IPS DF 4.7 (cell line): Measurements from ENCODE around the gene MYO1B.

Experiments used
- DNase-seq: peaks from one replicate; pipeline ENCODE4 v3.0.0-alpha.2; 2013; ENCODE audit warnings: low spot score; ENCODE audit errors: extremely low read depth

The MYO1B gene

DNA sequence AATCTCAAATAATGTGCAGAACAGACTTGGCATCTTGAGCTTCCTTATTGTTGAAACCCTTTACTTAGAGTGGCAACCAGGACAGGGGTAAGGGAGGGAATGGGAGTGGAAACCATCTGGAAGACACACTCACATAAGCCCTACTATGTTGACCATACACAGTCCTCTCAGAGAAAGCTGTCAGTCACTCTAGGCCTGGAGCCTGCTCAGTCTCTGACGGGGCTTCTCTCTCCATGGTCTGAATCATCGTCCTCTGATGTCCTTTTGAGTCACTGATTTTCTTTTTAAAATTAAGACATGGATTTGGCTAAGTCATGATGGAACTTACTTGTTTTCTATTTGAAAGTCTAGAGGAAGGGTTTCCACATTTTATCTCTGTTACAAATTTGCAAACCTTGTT lies 74.0 kb downstream of the MYO1B start:
- DNase-seq = no peak

DNA sequence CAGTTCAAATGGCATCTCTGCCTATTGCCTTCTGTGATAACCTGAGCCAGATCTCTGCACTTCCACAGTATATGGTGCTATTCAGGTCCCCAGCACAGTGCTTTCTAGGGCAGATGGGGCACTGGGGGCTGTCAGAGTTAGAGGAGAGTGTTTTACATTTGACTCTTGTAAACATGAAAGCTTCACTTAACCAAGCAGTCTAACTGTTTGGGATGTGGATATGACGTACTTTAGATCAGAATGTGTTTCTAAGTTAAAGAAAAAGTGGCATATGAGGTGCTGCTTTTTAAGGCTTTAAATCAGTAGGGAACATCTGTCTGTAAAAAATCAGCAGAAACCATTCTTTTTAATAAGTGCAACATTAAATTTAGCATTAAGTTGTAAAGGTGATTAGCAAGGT lies 75.7 kb downstream of the MYO1B start:
- no peak for DNase-seq

- DNase-seq = peak; percentile 81
These were observed 76.9 kb downstream of the MYO1B start for GRCh38 chr2:191321861-191322662.

GRCh38 chr2:191322828-191323506 lies 77.8 kb downstream of the MYO1B start:
- DNase-seq = no peak

DNA sequence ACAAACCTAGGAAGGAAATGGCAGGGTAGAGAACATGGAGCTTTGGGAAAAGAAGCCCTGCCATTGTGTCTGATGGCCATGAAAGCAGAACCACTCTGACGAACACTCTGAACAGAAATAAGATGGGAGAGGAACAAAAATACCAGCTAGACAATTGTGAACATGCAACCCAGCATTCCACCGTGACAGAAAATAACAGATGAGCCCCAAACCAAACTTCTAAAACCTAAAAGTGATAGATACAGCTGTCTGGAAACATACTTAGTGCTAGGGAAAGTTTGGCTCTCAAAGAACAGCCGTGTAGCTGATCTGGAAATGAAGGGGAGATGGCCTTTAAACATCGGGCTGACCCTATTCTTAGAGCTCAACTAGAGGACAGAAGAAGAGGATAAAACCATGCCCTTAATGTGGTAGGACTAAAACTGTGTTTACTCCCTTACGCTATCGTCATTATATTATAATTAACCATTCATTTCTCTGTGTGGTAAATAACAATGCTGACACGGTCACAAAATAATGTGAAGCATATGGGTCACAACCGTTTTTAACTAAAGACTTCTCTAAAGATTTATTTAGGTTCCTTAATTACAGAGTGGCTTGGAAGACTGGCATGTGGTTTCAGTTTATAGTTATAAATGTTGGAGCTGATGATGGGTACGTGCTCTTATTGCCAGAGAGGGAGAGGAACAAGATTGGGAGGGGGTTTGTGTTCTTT lies 80.6 kb downstream of the MYO1B start:
- no peak for DNase-seq

DNA sequence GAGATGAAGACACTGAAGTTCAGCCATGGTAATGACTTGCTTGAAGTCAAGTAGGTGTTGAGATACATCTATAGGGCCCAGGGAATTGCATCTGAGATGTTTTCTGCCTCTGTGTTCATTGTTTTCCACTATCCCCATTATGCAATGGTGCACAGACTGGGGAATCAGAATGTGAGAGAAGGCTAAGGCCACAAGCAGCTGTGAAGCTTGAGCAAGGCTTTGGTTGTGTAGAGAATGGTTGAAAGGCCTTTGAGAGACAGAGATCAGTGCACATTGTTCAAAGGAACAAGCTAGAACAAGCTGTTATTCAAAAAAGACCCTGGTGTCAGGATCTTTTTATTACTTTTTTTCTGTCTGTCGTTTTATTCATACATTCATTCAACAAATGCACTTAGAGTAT lies 82.3 kb downstream of the MYO1B start:
- no peak for DNase-seq

GRCh38 chr2:191328150-191328809 lies 83.1 kb downstream of the MYO1B start:
- no peak for DNase-seq

- DNase-seq = no peak
These were observed 84.6 kb downstream of the MYO1B start for GRCh38 chr2:191329841-191330240.

- DNase-seq = no peak
These were observed 88.7 kb downstream of the MYO1B start for GRCh38 chr2:191333911-191334357.

DNA sequence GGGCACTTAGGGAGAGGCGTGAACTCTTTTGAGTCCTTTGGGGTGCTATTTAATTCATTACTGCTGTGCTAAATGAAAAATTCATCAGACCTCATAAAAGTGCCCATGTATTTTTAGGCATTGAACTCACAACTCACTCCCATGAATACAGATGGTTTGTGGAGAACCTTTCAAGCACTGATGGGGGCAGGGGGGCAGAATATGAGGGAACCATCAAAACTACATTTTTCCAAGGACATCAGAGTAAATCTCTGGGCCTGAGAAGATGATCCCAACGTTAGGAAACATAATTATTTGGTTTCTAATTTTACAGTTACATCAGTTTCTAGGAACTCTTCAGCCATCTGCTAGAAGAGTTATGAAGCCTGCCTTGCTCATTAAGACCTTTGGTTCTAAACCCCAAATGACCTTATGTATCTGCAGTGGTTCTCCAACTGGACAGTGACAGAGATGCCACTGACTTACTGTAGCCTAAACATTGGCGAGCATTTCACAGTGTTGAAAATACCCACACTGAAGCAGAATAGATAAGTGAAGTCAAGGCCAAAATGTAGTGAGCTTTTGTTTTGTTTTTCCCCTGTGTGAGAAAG lies 90.8 kb downstream of the MYO1B start:
- no peak for DNase-seq

- no peak for DNase-seq
These were observed 96.2 kb downstream of the MYO1B start for GRCh38 chr2:191341436-191341835.

DNA sequence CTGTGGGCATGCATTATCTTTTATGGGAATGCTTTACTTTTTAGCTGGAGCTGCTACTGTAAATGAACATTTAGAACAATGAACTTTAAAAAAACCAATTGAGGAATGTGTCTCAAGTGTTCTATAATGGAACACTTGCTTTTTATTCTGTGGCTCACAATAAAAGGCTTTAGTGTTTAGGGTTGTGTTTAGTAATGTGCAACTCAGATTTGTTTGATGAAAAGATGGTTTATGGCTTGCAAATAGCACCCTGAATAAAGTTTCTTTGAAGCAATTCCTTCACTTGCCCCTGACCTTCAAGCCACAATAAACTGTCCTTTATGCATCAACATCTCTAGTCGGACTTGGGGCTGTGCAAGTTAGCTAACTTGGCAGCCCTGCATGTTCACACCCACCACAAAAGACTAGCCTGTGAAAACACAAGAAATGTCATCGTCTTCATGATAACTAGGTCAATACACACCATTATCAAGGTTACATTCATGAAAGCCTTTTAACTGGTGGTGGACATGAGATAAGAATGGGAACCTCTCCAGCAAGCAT lies 98.7 kb downstream of the MYO1B start:
- no peak for DNase-seq

GRCh38 chr2:191345788-191346187 lies 100.6 kb downstream of the MYO1B start:
- DNase-seq = no peak

DNA sequence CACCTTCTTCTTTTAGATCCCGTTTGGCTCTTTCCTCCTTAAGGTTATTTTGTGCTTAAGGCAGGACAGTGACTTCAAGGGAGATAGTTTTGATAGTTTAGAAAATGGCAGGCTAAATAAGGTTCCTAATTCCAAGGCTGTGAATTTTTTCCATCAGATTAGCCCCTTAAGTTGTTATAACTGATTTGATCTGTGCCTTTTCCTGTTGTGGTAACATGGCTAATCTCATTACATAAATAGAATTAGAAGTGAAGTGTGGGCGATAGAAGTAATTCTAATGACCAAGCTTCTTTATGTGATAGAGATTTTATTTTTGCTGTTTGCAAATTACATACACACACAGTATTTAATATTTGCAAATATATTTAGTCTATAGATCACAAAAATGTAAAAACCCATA lies 102.0 kb downstream of the MYO1B start:
- no peak for DNase-seq

DNA sequence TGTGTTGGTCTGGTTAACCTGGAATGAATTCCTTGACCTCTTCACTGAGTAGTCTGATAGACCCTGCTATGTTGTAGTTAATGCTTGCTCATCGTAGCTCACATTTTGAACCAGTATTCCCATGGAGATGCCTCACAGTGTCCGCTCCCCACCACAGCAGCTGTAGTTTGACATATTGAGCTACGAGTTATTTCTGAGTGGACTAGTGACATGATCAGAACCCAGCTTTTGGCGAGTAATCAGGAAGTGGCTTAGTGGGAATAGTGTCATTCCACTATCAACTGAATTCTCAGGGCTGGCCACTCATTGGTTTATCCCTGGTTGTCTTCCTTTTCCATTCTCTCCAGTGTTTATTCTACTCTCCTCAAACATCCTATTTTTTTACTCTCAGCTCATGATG lies 102.7 kb downstream of the MYO1B start:
- no peak for DNase-seq

GRCh38 chr2:191349990-191350389 lies 104.8 kb downstream of the MYO1B start:
- no peak for DNase-seq

DNA sequence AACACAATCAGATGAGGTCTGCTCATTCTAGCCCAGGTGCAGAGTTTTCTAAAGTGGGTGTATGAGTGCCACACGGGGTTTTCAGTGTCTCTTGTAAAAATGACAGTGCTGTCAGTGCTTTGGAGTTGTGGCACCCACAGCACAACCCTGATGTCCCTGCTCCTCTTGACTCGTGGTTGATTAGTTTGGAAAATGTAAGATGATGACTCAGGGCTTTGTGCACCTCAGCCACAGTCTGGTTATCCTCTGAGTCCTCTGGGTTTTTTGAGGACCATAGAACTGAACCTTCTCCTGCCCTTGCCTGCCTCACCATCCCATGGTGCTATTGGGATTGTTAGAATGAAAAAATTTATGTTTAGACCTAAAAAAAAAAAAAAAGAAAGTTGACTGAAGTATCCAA lies 105.6 kb downstream of the MYO1B start:
- no peak for DNase-seq

DNA sequence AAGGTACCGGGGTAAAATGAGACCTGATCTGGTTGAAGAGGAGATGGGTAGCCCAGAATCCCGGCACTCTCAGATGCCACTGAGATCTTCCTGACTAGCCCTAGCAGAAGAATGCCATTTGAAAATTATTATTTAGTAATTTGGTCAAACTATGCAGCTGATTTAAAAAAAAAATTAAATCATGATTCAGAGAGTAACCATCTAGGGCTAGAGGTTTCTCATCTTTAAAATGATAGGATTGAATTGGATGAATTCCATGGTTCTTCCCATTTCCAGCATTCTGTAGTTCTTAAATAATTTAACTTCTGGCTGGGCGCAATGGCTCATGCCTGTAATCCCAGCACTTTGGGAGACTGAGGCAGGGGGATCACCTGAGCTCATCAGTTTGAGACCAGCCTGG lies 106.1 kb downstream of the MYO1B start:
- no peak for DNase-seq

GRCh38 chr2:191351921-191352320 lies 106.7 kb downstream of the MYO1B start:
- no peak for DNase-seq

GRCh38 chr2:191352536-191352935 lies 107.3 kb downstream of the MYO1B start:
- no peak for DNase-seq

- DNase-seq = no peak
These were observed 110.1 kb downstream of the MYO1B start for GRCh38 chr2:191355170-191355758.
